H1 (cell line): ENCODE measurements around the gene TRIM39. TPM values are rescaled to one million over a fixed set of nuclear protein-coding genes. Genes with fewer than 3 reads are reported as not detected.

Experiments
- CHD1 ChIP-seq: IDR thresholded peaks from 2 replicates; pipeline ENCODE4 v1.6.1; 2012; ENCODE audit warnings: low read depth, low read length, improper control_type of control experiment
- KDM5A ChIP-seq: fragments of 200-600 bp; IDR thresholded peaks from 2 replicates; pipeline ENCODE4 v1.7.1; 2012; ENCODE audit warnings: mild to moderate bottlenecking, low read length, inconsistent platforms, mixed read lengths
- SIN3A ChIP-seq, 2 experiments: IDR thresholded peaks in 1 of 2; conservative IDR thresholded peaks in 1 of 2; 2 replicates each; pipeline ENCODE4 v1.6.1; 2011 to 2012; ENCODE audit warnings: low read length in 2 of 2, improper control_type of control experiment in 1 of 2, low read depth in 1 of 2, mild to moderate bottlenecking in 1 of 2
- polyA plus RNA-seq, 7 experiments: library from polyadenylated mRNA; depleted of rRNA in 3 of 7; stranded (reverse) in 5 of 7; unstranded in 2 of 7; fragments of >200 nt in 5 of 7; fragments of 200-250 nt in 2 of 7; gene quantifications; 1 replicate in 5 of 7; 2 replicates in 1 of 7; 4 replicates in 1 of 7; pipeline versions ENCODE4 v1.2.1 to v1.2.3, GENCODE V29; 2011 to 2013; ENCODE audit warnings: missing spikeins in 2 of 7, mixed read lengths in 2 of 7
- total RNA-seq: library from RNA; stranded (reverse); fragmentation: NEBNext Ultra II Directional; extraction: Animal tissue kit (Norgen Biotek cat#: 25700); gene quantifications from 2 replicates; pipeline ENCODE4 v1.2.1, GENCODE V29; 2021

The TRIM39 gene
- total and polyA plus RNA-seq, 2 of the 8 experiments (the other 6 are each of a cell fraction or from before 2014, with no cell fraction given), result 7.3 to 26.1 TPM

- TF ChIP-seq KDM5A, result no peak
- TF ChIP-seq CHD1, result no peak
- TF ChIP-seq SIN3A (conservative IDR thresholded peaks at IDR 0.05 in 1 of 2, IDR thresholded peaks at IDR 0.05 in 1 of 2; ENCODE audit: low read depth in 1 of 2, low read length in 2 of 2), result no peak
- TF ChIP-seq, all 59 proteins: peak for 0
These were observed 59.4 kb downstream of the TRIM39 start (continued) for GRCh38 chr6:30386166-30386565.
